ENCODE measurements around the gene GPBP1.
"Not testable (repeated sequence)": the region's sequence is repeated elsewhere in the genome, so short reads cannot be mapped to it uniquely, and the experiment has no call there.

GPBP1 gene

DNA sequence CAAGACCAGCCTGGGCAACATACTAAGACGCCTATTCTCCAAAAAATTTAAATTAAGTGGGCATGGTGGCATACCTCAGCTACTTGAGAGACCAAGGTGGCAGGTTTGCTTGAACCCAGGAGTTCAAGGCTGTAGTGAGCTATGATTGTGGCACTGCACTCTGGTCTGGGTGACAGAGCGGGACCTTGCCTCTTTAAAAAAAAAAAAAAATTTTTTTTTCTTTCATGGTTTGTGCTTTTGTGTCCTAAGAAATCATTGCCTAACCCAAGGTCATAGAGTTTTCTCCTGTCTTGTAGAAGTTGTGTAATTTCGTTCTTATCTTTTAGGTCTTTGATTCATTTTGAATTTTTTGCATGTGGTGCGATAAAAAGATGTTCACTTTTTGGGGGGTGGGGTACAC lies 12.3 kb downstream of the GPBP1 start:
- Histone ChIP-seq H3K4me3 (ENCODE audit: insufficient read depth, low read length, poor library complexity, severe bottlenecking) (no peak overlapping the region), H3K9ac (ENCODE audit: low read length) (no peak overlapping the region), H3K9me2 (replicated peaks; ENCODE audit: insufficient read depth, low read length) (no peaks in the 10 kb centered on the region), H3K36me3 (ENCODE audit: low read length) (no peaks in the 10 kb centered on the region), H3K27me3 (ENCODE audit: low read length) (no peaks in the 10 kb centered on the region), H3K9me3 (ENCODE audit: insufficient read depth, low read length) (no peaks in the 10 kb centered on the region), H2AFZ (ENCODE audit: low read depth, low read length, severe bottlenecking) (no peak overlapping the region), H4K20me1 (ENCODE audit: low read depth, low read length) (peaks cover 60% of the 10 kb centered on the region), H3K79me2 (ENCODE audit: insufficient read depth, low read length) (peaks cover 100% of the 10 kb centered on the region), H3K27ac (ENCODE audit: low read depth, low read length) (no peak overlapping the region), H3F3A (ENCODE audit: insufficient read depth) (peaks cover 17% of the 10 kb centered on the region), H3K4me2 (ENCODE audit: low read depth, low read length, poor library complexity, severe bottlenecking) (peak overlapping the region; percentile 74)
- no peak for TF ChIP-seq EZH2phosphoT487 (conservative IDR thresholded peaks at IDR 0.05; ENCODE audit: low read length)
- TF ChIP-seq, protein P1, sequence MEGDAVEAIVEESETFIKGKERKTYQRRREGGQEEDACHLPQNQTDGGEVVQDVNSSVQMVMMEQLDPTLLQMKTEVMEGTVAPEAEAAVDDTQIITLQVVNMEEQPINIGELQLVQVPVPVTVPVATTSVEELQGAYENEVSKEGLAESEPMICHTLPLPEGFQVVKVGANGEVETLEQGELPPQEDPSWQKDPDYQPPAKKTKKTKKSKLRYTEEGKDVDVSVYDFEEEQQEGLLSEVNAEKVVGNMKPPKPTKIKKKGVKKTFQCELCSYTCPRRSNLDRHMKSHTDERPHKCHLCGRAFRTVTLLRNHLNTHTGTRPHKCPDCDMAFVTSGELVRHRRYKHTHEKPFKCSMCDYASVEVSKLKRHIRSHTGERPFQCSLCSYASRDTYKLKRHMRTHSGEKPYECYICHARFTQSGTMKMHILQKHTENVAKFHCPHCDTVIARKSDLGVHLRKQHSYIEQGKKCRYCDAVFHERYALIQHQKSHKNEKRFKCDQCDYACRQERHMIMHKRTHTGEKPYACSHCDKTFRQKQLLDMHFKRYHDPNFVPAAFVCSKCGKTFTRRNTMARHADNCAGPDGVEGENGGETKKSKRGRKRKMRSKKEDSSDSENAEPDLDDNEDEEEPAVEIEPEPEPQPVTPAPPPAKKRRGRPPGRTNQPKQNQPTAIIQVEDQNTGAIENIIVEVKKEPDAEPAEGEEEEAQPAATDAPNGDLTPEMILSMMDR (IDR thresholded peaks at IDR 0.05; ENCODE audit: insufficient read depth, low read length, poor library complexity, severe bottlenecking), result no peak

DNA sequence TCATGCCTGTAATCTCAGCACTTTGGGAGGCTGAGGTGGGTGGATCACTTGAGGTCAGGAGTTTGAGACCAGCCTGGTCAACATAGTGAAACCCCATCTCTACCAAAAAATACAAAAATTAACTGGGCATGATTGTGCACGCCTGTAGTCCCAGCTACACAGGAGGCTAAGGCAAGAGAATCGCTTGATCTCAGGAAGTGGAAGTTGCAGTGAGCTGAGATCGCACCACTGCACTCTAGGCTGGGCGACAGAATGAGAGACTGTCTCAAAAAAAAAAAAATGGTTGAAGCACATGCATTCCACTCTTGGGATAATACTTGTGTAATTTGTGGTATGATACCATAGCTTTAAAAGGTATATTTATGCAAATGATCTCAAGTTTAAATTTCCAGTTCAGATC lies 14.1 kb downstream of the GPBP1 start:
- H3K4me3 ChIP-seq (ENCODE audit: insufficient read depth, low read length, poor library complexity, severe bottlenecking), result peak overlapping the region; percentile 21
- peak overlapping the region; percentile 7; the same call in 1 of the 2 replicates for H3K9ac ChIP-seq (ENCODE audit: low read length)
- not testable (repeated sequence) for H3K9me3 ChIP-seq (ENCODE audit: insufficient read depth, low read length); H3K36me3 ChIP-seq (ENCODE audit: low read length); H2AFZ ChIP-seq (ENCODE audit: low read depth, low read length, severe bottlenecking); H3K27me3 ChIP-seq (ENCODE audit: low read length); H3K9me2 ChIP-seq (replicated peaks; ENCODE audit: insufficient read depth, low read length)
- peaks cover 17% of the 10 kb centered on the region; the same call in 1 of the 2 replicates for H3F3A ChIP-seq (ENCODE audit: insufficient read depth)
- H3K27ac ChIP-seq (ENCODE audit: low read depth, low read length), result peak overlapping the region; percentile 12; the same call in 1 of the 2 replicates
- H4K20me1 ChIP-seq (ENCODE audit: low read depth, low read length), result peaks cover 57% of the 10 kb centered on the region
- peaks cover 100% of the 10 kb centered on the region for H3K79me2 ChIP-seq (ENCODE audit: insufficient read depth, low read length)
- H3K4me2 ChIP-seq (ENCODE audit: low read depth, low read length, poor library complexity, severe bottlenecking), result peak overlapping the region; percentile 74

DNA sequence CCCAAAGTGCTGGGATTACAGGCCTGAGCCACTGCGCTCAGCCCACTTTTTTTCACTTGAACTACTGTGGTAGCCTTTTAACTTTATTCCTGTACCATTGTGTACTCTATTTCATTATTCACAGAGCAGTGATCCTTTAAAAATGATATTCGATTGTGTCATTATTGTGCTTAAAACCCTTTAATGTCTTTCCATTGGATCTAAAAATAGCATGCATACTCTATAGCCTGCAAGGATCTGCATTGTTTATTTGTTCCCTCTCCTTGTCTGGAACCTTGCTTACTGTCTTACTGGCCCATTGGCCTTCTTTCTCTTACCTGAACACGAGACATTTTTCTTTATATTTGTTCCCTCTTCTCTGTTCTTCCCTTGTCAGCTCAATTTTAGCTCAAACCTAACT lies 15.7 kb downstream of the GPBP1 start:
- H3K9ac ChIP-seq (ENCODE audit: low read length), result no peak overlapping the region
- no peaks in the 10 kb centered on the region for H3K9me3 ChIP-seq (ENCODE audit: insufficient read depth, low read length)
- H3F3A ChIP-seq (ENCODE audit: insufficient read depth), result peaks cover 11% of the 10 kb centered on the region; the same call in 1 of the 2 replicates
- peaks cover 100% of the 10 kb centered on the region for H3K79me2 ChIP-seq (ENCODE audit: insufficient read depth, low read length)
- H4K20me1 ChIP-seq (ENCODE audit: low read depth, low read length), result peaks cover 53% of the 10 kb centered on the region
- H3K27ac ChIP-seq (ENCODE audit: low read depth, low read length), result no peak overlapping the region
- H3K36me3 ChIP-seq (ENCODE audit: low read length), result peaks cover 7% of the 10 kb centered on the region; the same call in 1 of the 2 replicates
- H3K4me3 ChIP-seq (ENCODE audit: insufficient read depth, low read length, poor library complexity, severe bottlenecking), result no peak overlapping the region
- TF ChIP-seq EZH2phosphoT487 (conservative IDR thresholded peaks at IDR 0.05; ENCODE audit: low read length), result no peak
- TF ChIP-seq, protein P1 (IDR thresholded peaks at IDR 0.05; ENCODE audit: insufficient read depth, low read length, poor library complexity, severe bottlenecking), result no peak
- H3K27me3 ChIP-seq (ENCODE audit: low read length), result no peaks in the 10 kb centered on the region
- no peak overlapping the region for H2AFZ ChIP-seq (ENCODE audit: low read depth, low read length, severe bottlenecking)
- H3K4me2 ChIP-seq (ENCODE audit: low read depth, low read length, poor library complexity, severe bottlenecking), result peak overlapping the region; percentile 5
- no peaks in the 10 kb centered on the region for H3K9me2 ChIP-seq (replicated peaks; ENCODE audit: insufficient read depth, low read length)

DNA sequence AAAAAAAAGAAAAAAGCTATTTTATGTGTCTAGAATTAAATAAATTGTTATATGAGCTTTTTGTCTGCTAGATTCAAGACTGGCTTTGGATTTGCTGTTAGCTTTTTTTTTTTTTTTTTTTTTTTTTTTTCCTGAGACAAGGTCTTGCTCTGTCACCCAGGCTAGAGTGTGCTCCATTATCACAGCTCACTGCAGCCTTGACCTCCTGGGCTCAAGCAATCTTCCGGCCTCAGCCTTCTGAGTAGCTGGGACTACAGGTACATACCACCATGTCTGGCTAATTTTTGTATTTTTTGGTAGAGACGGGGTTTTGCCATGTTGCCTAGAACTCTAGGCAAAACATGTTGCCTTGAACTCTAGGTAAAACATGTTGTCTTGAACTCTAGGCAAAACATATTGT lies 16.7 kb downstream of the GPBP1 start:
- H3F3A ChIP-seq (ENCODE audit: insufficient read depth), result peaks cover 9% of the 10 kb centered on the region; the same call in 1 of the 2 replicates
- H3K79me2 ChIP-seq (ENCODE audit: insufficient read depth, low read length), result peaks cover 100% of the 10 kb centered on the region
- H2AFZ ChIP-seq (ENCODE audit: low read depth, low read length, severe bottlenecking), result no peak overlapping the region
- H3K4me3 ChIP-seq (ENCODE audit: insufficient read depth, low read length, poor library complexity, severe bottlenecking), result no peak overlapping the region
- H3K9ac ChIP-seq (ENCODE audit: low read length), result no peak overlapping the region
- TF ChIP-seq EZH2phosphoT487 (conservative IDR thresholded peaks at IDR 0.05; ENCODE audit: low read length), result no peak
- TF ChIP-seq, protein P1 (IDR thresholded peaks at IDR 0.05; ENCODE audit: insufficient read depth, low read length, poor library complexity, severe bottlenecking), result no peak
- H3K9me2 ChIP-seq (replicated peaks; ENCODE audit: insufficient read depth, low read length), result no peaks in the 10 kb centered on the region
- H3K9me3 ChIP-seq (ENCODE audit: insufficient read depth, low read length), result no peaks in the 10 kb centered on the region
- no peak overlapping the region for H3K27ac ChIP-seq (ENCODE audit: low read depth, low read length)
- H3K4me2 ChIP-seq (ENCODE audit: low read depth, low read length, poor library complexity, severe bottlenecking), result no peak overlapping the region
- H3K36me3 ChIP-seq (ENCODE audit: low read length), result peaks cover 10% of the 10 kb centered on the region; the same call in 1 of the 2 replicates
- peaks cover 50% of the 10 kb centered on the region for H4K20me1 ChIP-seq (ENCODE audit: low read depth, low read length)
- H3K27me3 ChIP-seq (ENCODE audit: low read length), result no peaks in the 10 kb centered on the region
